Femur (tissue), 1 donor: Measurements from ENCODE around the gene TCTN3.
"Not testable (repeated sequence)": the region's sequence is repeated elsewhere in the genome, so short reads cannot be mapped to it uniquely, and the experiment has no call there.

Experiments
- DNase-seq: peaks from one replicate; pipeline ENCODE4 v3.0.0-alpha.2; 2017

The TCTN3 gene

GRCh38 chr10:95683966-95684365 is 9.8 kb downstream of the TCTN3 start:
- no peak for DNase-seq

- no peak for DNase-seq
Measured at GRCh38 chr10:95675403-95676116, 18.2 kb downstream of the TCTN3 start.

GRCh38 chr10:95674643-95675042 is 19.1 kb downstream of the TCTN3 start:
- no peak for DNase-seq

- not testable (repeated sequence) for DNase-seq
Measured at GRCh38 chr10:95672641-95673040, 21.1 kb downstream of the TCTN3 start.

- DNase-seq, result no peak
Measured at GRCh38 chr10:95664543-95664942, 29.2 kb downstream of the TCTN3 start.

- DNase-seq, result no peak
Measured at GRCh38 chr10:95663496-95663895, 30.2 kb downstream of the TCTN3 start.

GRCh38 chr10:95661818-95662217 is 31.9 kb downstream of the TCTN3 start:
- no peak for DNase-seq

- no peak for DNase-seq
Measured at GRCh38 chr10:95660283-95660682, 33.4 kb downstream of the TCTN3 start.

- no peak for DNase-seq
Measured at GRCh38 chr10:95657250-95657649, 36.5 kb downstream of the TCTN3 start.

- DNase-seq, result peak; percentile 98
Measured at GRCh38 chr10:95656291-95657164, 37.2 kb downstream of the TCTN3 start, which contains the start of gene ALDH18A1. Gene ALDH18A1 (minus strand): TSS chr10:95656711. CDS start chr10:95653377, 3,334 bp downstream.

GRCh38 chr10:95655571-95656290 is 38.0 kb downstream of the TCTN3 start:
- no peak for DNase-seq

- no peak for DNase-seq
Measured at GRCh38 chr10:95653895-95654294, 39.8 kb downstream of the TCTN3 start.

GRCh38 chr10:95651346-95652060 is 42.2 kb downstream of the TCTN3 start:
- no peak for DNase-seq

- no peak for DNase-seq
Measured at GRCh38 chr10:95650232-95650631, 43.5 kb downstream of the TCTN3 start.

GRCh38 chr10:95648138-95648537 is 45.6 kb downstream of the TCTN3 start:
- no peak for DNase-seq

GRCh38 chr10:95646160-95646559 is 47.6 kb downstream of the TCTN3 start:
- DNase-seq, result no peak

- DNase-seq, result no peak
Measured at GRCh38 chr10:95644901-95645300, 48.8 kb downstream of the TCTN3 start.

- DNase-seq, result no peak
Measured at GRCh38 chr10:95640891-95641315, 52.8 kb downstream of the TCTN3 start.

GRCh38 chr10:95637911-95638310 is 55.8 kb downstream of the TCTN3 start:
- DNase-seq, result no peak

GRCh38 chr10:95637140-95637539 is 56.6 kb downstream of the TCTN3 start:
- no peak for DNase-seq

- no peak for DNase-seq
Measured at GRCh38 chr10:95635319-95635733, 58.4 kb downstream of the TCTN3 start.

GRCh38 chr10:95628786-95629185 is 64.9 kb downstream of the TCTN3 start:
- DNase-seq, result no peak

- DNase-seq, result no peak
Measured at GRCh38 chr10:95626500-95626899, 67.2 kb downstream of the TCTN3 start.
